ENCODE measurements around the gene RHEB.

DNA sequence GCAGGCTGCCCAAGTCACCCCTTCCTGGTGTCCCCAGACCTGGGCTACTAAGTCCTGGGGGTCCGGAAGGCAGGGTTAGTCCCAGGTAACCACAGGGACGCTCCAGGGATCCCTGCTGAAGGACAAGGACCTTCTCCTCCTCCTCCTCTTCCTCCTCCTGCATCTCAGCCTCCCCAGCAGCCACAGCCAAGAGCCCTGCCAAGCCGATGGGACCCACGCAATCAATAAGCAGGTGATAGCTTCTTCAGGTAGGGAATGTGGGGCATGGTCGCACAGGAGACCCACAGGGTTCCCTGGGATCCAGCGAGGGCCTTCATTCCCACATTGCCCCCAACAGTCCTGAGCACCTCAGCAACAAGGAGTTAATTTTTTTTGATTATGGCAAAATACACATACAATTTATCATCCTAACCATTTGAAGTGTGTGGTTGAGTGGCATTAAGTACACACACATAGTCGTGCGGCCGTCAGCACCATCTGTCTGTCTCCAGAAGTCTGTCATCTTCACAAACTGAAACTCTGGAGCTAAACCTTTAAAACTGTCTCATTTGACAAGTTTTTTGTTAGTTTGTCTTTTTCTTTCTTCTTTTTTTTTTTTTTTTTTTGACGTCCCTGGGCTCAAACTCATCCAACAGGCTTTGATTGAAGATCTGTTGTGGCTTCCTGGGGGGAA is 91.9 kb downstream of the RHEB start:
- TF ChIP-seq, protein P1, sequence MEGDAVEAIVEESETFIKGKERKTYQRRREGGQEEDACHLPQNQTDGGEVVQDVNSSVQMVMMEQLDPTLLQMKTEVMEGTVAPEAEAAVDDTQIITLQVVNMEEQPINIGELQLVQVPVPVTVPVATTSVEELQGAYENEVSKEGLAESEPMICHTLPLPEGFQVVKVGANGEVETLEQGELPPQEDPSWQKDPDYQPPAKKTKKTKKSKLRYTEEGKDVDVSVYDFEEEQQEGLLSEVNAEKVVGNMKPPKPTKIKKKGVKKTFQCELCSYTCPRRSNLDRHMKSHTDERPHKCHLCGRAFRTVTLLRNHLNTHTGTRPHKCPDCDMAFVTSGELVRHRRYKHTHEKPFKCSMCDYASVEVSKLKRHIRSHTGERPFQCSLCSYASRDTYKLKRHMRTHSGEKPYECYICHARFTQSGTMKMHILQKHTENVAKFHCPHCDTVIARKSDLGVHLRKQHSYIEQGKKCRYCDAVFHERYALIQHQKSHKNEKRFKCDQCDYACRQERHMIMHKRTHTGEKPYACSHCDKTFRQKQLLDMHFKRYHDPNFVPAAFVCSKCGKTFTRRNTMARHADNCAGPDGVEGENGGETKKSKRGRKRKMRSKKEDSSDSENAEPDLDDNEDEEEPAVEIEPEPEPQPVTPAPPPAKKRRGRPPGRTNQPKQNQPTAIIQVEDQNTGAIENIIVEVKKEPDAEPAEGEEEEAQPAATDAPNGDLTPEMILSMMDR (IDR thresholded peaks at IDR 0.05; ENCODE audit: poor library complexity, severe bottlenecking) = no peak
- TF ChIP-seq EZH2 (IDR thresholded peaks at IDR 0.05; ENCODE audit: borderline replicate concordance, insufficient read depth, low read length, poor library complexity, severe bottlenecking) (no peak), POLR2AphosphoS5 (IDR thresholded peaks at IDR 0.05) (no peak), RAD21 (conservative IDR thresholded peaks at IDR 0.05) (no peak)
- TF ChIP-seq, protein P2, sequence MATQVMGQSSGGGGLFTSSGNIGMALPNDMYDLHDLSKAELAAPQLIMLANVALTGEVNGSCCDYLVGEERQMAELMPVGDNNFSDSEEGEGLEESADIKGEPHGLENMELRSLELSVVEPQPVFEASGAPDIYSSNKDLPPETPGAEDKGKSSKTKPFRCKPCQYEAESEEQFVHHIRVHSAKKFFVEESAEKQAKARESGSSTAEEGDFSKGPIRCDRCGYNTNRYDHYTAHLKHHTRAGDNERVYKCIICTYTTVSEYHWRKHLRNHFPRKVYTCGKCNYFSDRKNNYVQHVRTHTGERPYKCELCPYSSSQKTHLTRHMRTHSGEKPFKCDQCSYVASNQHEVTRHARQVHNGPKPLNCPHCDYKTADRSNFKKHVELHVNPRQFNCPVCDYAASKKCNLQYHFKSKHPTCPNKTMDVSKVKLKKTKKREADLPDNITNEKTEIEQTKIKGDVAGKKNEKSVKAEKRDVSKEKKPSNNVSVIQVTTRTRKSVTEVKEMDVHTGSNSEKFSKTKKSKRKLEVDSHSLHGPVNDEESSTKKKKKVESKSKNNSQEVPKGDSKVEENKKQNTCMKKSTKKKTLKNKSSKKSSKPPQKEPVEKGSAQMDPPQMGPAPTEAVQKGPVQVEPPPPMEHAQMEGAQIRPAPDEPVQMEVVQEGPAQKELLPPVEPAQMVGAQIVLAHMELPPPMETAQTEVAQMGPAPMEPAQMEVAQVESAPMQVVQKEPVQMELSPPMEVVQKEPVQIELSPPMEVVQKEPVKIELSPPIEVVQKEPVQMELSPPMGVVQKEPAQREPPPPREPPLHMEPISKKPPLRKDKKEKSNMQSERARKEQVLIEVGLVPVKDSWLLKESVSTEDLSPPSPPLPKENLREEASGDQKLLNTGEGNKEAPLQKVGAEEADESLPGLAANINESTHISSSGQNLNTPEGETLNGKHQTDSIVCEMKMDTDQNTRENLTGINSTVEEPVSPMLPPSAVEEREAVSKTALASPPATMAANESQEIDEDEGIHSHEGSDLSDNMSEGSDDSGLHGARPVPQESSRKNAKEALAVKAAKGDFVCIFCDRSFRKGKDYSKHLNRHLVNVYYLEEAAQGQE (IDR thresholded peaks at IDR 0.05; ENCODE audit: borderline replicate concordance) = no peak

Data from neural cell (in vitro differentiated cells).